ENCODE measurements around the gene ANKMY2.
A peak's percentile ranks its signal among the peaks of the same experiment; 100 is the strongest.

Gene ANKMY2

DNA sequence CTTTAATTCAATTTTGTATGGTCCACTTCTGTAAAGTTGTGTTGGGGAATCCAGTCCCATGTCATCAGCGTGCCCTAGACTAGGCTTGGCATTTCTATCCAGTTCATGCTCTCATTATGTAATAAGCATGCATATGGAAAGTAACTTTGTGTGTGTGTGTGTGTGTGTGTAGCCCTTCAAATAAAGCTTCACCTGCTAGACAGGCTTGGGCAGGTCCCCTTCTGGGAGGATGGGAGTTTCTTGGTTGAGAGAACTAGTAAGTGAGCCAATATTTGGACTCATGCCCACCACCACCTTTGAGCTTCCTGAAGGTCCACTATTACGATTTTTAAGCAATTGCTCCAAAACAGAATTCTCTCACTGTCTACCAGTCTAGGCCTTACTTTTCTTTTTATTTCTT, 7.3 kb upstream of the ANKMY2 start:
- H3K4me3 ChIP-seq (ENCODE audit: low read depth, low read length) = no peak overlapping the region
- peaks cover 8% of the 10 kb centered on the region for H3K4me1 ChIP-seq
- no peaks in the 10 kb centered on the region for H3K9me3 ChIP-seq
- DNase-seq = no peak
- H3K27me3 ChIP-seq = no peaks in the 10 kb centered on the region
- peaks cover 14% of the 10 kb centered on the region for H3K36me3 ChIP-seq
- no peak for TF ChIP-seq CTCF (IDR thresholded peaks at IDR 0.05; ENCODE audit: low read depth, low read length)

- Histone ChIP-seq H3K4me3 (ENCODE audit: low read depth, low read length) (no peak overlapping the region), H3K36me3 (peaks cover 10% of the 10 kb centered on the region), H3K9me3 (no peaks in the 10 kb centered on the region), H3K4me1 (peaks cover 3% of the 10 kb centered on the region), H3K27me3 (no peaks in the 10 kb centered on the region)
- DNase-seq = no peak
- no peak for TF ChIP-seq CTCF (IDR thresholded peaks at IDR 0.05; ENCODE audit: low read depth, low read length)
Measured at GRCh38 chr7:16652240-16652583, 6.7 kb upstream of the ANKMY2 start.

DNA sequence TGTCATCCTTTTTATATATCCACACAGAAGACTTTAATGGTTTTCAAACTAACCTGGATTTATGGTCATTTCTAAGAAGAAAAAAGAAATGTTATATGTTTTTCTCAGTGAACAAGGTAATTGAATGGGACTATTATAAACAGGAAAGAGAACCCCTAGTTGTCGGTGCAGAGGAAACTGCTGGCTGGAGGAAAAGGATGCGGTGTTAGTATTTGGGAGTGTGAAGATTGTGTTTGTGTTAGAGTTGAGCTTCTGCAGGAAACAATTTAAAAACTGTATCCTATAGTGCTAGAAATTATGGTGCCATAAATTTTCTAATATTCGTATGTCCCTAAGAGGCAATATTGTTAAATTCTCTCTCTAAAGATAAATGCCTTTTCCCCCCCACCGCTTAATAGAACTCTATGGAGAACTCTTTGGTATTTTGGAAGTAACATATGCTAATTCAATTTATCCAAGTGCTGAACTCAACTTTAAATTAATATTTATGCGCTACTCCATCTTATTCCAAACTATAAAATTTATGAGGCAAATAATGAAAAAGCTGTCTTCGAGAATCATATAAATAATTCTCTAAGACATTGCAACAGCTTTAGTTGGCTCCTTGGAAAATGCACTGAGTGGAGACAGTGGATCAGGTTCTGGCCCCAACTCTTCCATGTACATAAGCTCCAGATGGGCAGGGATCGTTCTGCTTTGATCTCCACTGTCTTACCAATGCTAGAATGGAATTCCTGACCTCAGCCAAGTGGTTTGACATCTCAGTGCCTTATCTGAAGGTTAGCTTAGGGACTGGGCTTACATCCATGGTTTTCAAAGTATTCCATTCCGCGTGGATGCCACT, 6.1 kb upstream of the ANKMY2 start:
- peaks cover 3% of the 10 kb centered on the region for H3K4me1 ChIP-seq
- H3K36me3 ChIP-seq = peaks cover 10% of the 10 kb centered on the region
- no peaks in the 10 kb centered on the region for H3K27me3 ChIP-seq
- DNase-seq = no peak
- no peak for TF ChIP-seq CTCF (IDR thresholded peaks at IDR 0.05; ENCODE audit: low read depth, low read length)
- H3K4me3 ChIP-seq (ENCODE audit: low read depth, low read length) = no peak overlapping the region
- no peaks in the 10 kb centered on the region for H3K9me3 ChIP-seq

DNA sequence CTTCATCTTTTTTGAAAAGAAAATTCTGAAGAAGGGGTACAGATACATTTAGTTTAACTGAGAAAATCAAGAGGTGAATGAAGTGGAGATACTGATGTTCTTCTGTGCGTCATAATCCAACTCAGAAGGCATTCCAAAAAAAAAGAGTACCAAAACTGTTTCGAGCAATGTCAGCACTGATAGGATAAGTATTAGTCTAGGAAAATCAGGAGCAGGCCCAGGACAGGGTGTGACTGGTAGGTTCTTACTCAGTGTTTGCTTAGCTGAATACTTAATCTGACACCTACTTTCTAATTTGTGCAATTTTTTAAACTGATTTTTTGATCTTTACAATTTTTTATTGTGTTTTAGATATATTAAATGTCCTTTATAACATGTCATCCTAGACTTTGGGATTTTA, 4.7 kb upstream of the ANKMY2 start:
- H3K4me3 ChIP-seq (ENCODE audit: low read depth, low read length) = no peak overlapping the region
- H3K9me3 ChIP-seq = no peaks in the 10 kb centered on the region
- no peak for TF ChIP-seq CTCF (IDR thresholded peaks at IDR 0.05; ENCODE audit: low read depth, low read length)
- peaks cover 10% of the 10 kb centered on the region for H3K36me3 ChIP-seq
- DNase-seq = no peak
- H3K4me1 ChIP-seq = peaks cover 3% of the 10 kb centered on the region
- H3K27me3 ChIP-seq = no peaks in the 10 kb centered on the region

- Histone ChIP-seq H3K4me3 (ENCODE audit: low read depth, low read length) (no peak overlapping the region; the same call in 1 of the 2 replicates), H3K36me3 (peaks cover 10% of the 10 kb centered on the region), H3K9me3 (no peaks in the 10 kb centered on the region), H3K4me1 (peaks cover 3% of the 10 kb centered on the region; the same call in 1 of the 2 replicates), H3K27me3 (no peaks in the 10 kb centered on the region)
- no peak for DNase-seq
- TF ChIP-seq CTCF (IDR thresholded peaks at IDR 0.05; ENCODE audit: low read depth, low read length) = no peak
Measured at GRCh38 chr7:16649196-16649595, 3.6 kb upstream of the ANKMY2 start.

DNA sequence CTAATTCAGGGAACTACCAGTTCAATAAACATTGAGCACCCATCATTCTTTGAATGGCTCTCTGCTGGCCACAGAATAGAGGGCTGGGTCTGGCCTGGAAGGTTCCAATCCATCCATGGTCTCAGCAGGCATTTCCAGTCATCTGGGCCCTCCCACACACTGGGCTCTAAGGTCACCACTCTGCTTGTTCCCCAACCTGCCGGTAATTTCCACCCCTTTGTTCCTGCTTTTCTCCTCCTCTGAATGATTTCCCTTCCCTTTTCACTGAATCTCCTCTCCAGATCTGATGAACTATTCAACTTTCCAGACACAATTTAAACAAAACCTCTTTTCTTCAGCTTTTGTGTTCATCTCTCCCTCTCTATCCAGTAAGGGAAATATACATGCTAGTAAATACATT, 3.0 kb upstream of the ANKMY2 start:
- Histone ChIP-seq H3K36me3 (peaks cover 10% of the 10 kb centered on the region), H3K4me3 (ENCODE audit: low read depth, low read length) (peak overlapping the region; percentile 95), H3K9me3 (no peaks in the 10 kb centered on the region), H3K4me1 (peaks cover 3% of the 10 kb centered on the region; the same call in 1 of the 2 replicates), H3K27me3 (no peaks in the 10 kb centered on the region)
- no peak for TF ChIP-seq CTCF (IDR thresholded peaks at IDR 0.05; ENCODE audit: low read depth, low read length)
- no peak for DNase-seq
